HepG2 (cell line): ENCODE measurements around the gene ACAP3. TPM values are rescaled to one million over a fixed set of nuclear protein-coding genes. Genes with fewer than 3 reads are reported as not detected.
A peak's percentile ranks its signal among the peaks of the same experiment; 100 is the strongest.

Source experiments
- ATAC-seq: fragments of 200-7000 bp; cut with Tn5 transposase; 3 replicates; pipeline ENCODE4 v1.9.1; 2020; ENCODE audit warnings: mild to moderate bottlenecking, moderate library complexity
- BruUV-seq: library from RNA; stranded (reverse); fragments of 400-500 nt; replicated peaks from 2 replicates; lab custom pipeline; 2021; lab: Mats Ljungman, UMichigan
- CTCF ChIA-PET: fragments of 300-600 bp; formaldehyde crosslinking; extraction: SDS; loops from one replicate; lab custom pipeline; 2021; ENCODE audit warnings: low total read pairs, inconsistent platforms, low intra/inter-chr PET ratio; lab: Yijun Ruan, JAX
- POLR2A ChIA-PET: fragments of 350-600 bp; sonication (Branson Sonifier 250); formaldehyde crosslinking; loops from one replicate; lab custom pipeline; 2020; ENCODE audit warnings: antibody characterized with exemption, inconsistent platforms; lab: Yijun Ruan, JAX
- DNase-seq: peaks from one replicate; pipeline ENCODE4 v3.0.0-alpha.2; 2015; ENCODE audit warnings: low spot score
- FAIRE-seq: peaks from 3 replicates; lab custom pipeline; 2011; peaks lifted over from hg19 to GRCh38; lab: Jason Lieb, UNC
- H2AFZ ChIP-seq: one replicate; pipeline ENCODE4 v1.6.1; 2011; ENCODE audit warnings: low read length, inconsistent platforms
- H3K27ac ChIP-seq: fragments of 300-600 bp; 3 replicates; pipeline ENCODE4 v1.8.0; 2011; ENCODE audit warnings: mixed run types, mild to moderate bottlenecking, mixed read lengths, low read length, inconsistent platforms; ENCODE audit not compliant: insufficient read depth; ENCODE audit errors: extremely low read length
- H3K27me3 ChIP-seq, 2 experiments: fragments of 200-600 bp in 1 of 2; 2 replicates in 1 of 2; 3 replicates in 1 of 2; pipeline versions ENCODE4 v1.6.0 to v1.8.0; 2011; ENCODE audit warnings: low read length in 2 of 2, mild to moderate bottlenecking in 2 of 2, moderate library complexity in 2 of 2, inconsistent platforms in 1 of 2; ENCODE audit not compliant: insufficient read depth in 2 of 2, control insufficient read depth in 1 of 2
- H3K36me3 ChIP-seq, 2 experiments: fragments of 200-600 bp in 1 of 2; replicated peaks in 1 of 2; 2 replicates in 1 of 2; 3 replicates in 1 of 2; pipeline versions ENCODE4 v1.5.1 to v1.8.0; 2011; ENCODE audit warnings: low read length in 2 of 2, inconsistent platforms in 1 of 2; ENCODE audit not compliant: insufficient read depth in 2 of 2, control insufficient read depth in 1 of 2
- H3K4me1 ChIP-seq: 2 replicates; pipeline ENCODE4 v1.5.1; 2012; ENCODE audit warnings: low read length, inconsistent platforms; ENCODE audit not compliant: insufficient read depth
- H3K4me2 ChIP-seq: 2 replicates; pipeline ENCODE4 v1.6.0; 2011; ENCODE audit warnings: low read depth, low read length, inconsistent platforms
- H3K4me3 ChIP-seq, 3 experiments: fragments of 200-600 bp in 1 of 3; sonication (generic), shearing (Covaris generic) in 1 of 3; replicated peaks in 1 of 3; 2 replicates each; pipeline ENCODE4 v1.5.1; 2011 to 2016; ENCODE audit warnings: low read length in 3 of 3, inconsistent platforms in 2 of 3, low read depth in 2 of 3, mild to moderate bottlenecking in 2 of 3, control low read depth in 1 of 3, mixed read lengths in 1 of 3; ENCODE audit not compliant: insufficient read depth in 1 of 3
- H3K79me2 ChIP-seq: one replicate; pipeline ENCODE4 v1.6.1; 2011; ENCODE audit warnings: low read length, inconsistent platforms; ENCODE audit not compliant: insufficient read depth
- H3K9ac ChIP-seq: 2 replicates; pipeline ENCODE4 v1.6.0; 2011; ENCODE audit warnings: mild to moderate bottlenecking, low read depth, low read length, inconsistent platforms; ENCODE audit not compliant: insufficient read depth
- H3K9me3 ChIP-seq: 2 replicates; pipeline ENCODE4 v1.5.1; 2012; ENCODE audit warnings: mild to moderate bottlenecking, low read length
- H4K20me1 ChIP-seq: 2 replicates; pipeline ENCODE4 v1.6.0; 2011; ENCODE audit warnings: inconsistent platforms, mild to moderate bottlenecking, low read length, moderate library complexity; ENCODE audit not compliant: insufficient read depth
- CSRNP1 ChIP-seq: sonication (generic); formaldehyde crosslinking; IDR thresholded peaks from 2 replicates; pipeline ENCODE4 v1.8.1; 2023; ENCODE audit warnings: mild to moderate bottlenecking, missing genetic modification reagents
- ETV6 ChIP-seq: sonication (generic); formaldehyde crosslinking; conservative IDR thresholded peaks from 2 replicates; pipeline ENCODE4 v1.4.0; 2020; ENCODE audit warnings: missing genetic modification reagents
- GLI4 ChIP-seq: sonication (generic); formaldehyde crosslinking; IDR thresholded peaks from 2 replicates; pipeline ENCODE4 v1.5.1; 2020; ENCODE audit warnings: missing genetic modification reagents, mild to moderate bottlenecking, moderate library complexity, borderline replicate concordance
- JUN ChIP-seq: sonication (generic); formaldehyde crosslinking; IDR thresholded peaks from 2 replicates; pipeline ENCODE4 v1.4.0; 2020; ENCODE audit warnings: mild to moderate bottlenecking, missing genetic modification reagents
- KDM2A ChIP-seq: sonication (generic); formaldehyde crosslinking; IDR thresholded peaks from 2 replicates; pipeline ENCODE4 v1.4.0; 2020; ENCODE audit warnings: low read depth, missing genetic modification reagents, borderline replicate concordance
- MTA1 ChIP-seq: sonication (generic); formaldehyde crosslinking; IDR thresholded peaks from 2 replicates; pipeline ENCODE4 v1.4.0; 2020; ENCODE audit warnings: missing genetic modification reagents, mild to moderate bottlenecking, borderline replicate concordance
- MXD4 ChIP-seq: IDR thresholded peaks from 2 replicates; pipeline ENCODE4 v1.6.1; 2016; ENCODE audit warnings: mild to moderate bottlenecking, missing biosample characterization, missing genetic modification reagents
- PRDM10 ChIP-seq: sonication (generic); formaldehyde crosslinking; IDR thresholded peaks from 2 replicates; pipeline ENCODE4 v1.4.0; 2020; ENCODE audit warnings: low read depth, missing genetic modification reagents
- RBM22 ChIP-seq: fragments of 200-400 bp; formaldehyde crosslinking; optimal IDR thresholded peaks from 2 replicates; pipeline ENCODE3; 2017; ENCODE audit warnings: mild to moderate bottlenecking, low read length, moderate library complexity
- REPIN1 ChIP-seq: sonication (generic); formaldehyde crosslinking; IDR thresholded peaks from 2 replicates; pipeline ENCODE4 v1.8.0; 2022; ENCODE audit warnings: missing genetic modification reagents, low read depth, mild to moderate bottlenecking, borderline replicate concordance
- RFX5 ChIP-seq: IDR thresholded peaks from 2 replicates; pipeline ENCODE4 v1.6.1; 2011; ENCODE audit warnings: low read depth, low read length, improper control_type of control experiment
- ZBED4 ChIP-seq: sonication (generic); formaldehyde crosslinking; IDR thresholded peaks from 2 replicates; pipeline ENCODE4 v1.4.0; 2020; ENCODE audit warnings: missing genetic modification reagents, borderline replicate concordance
- ZBTB7B ChIP-seq: sonication (generic); formaldehyde crosslinking; IDR thresholded peaks from 2 replicates; pipeline ENCODE4 v1.4.0; 2020; ENCODE audit warnings: missing genetic modification reagents
- ZNF598 ChIP-seq: sonication (generic); formaldehyde crosslinking; IDR thresholded peaks from 2 replicates; pipeline ENCODE4 v1.5.1; 2020; ENCODE audit warnings: mild to moderate bottlenecking, missing genetic modification reagents, borderline replicate concordance
- WGBS: methylation state at CpG from one replicate; pipeline ENCODE4 v1.1.6; 2017; ENCODE audit warnings: low lambda C conversion rate; 5-methylcytosine and 5-hydroxymethylcytosine counted together
- in situ Hi-C: cut with HindIII; loops from 2 replicates; pipeline ENCODE4 v1.10.0; 2017; ENCODE audit warnings: low pct_unique_long_range_greater_than_20kb; ENCODE audit not compliant: extremely low pct_ligation_motif_present
- intact Hi-C: fragments of 100-400 bp; cut with micrococcal nuclease; formaldehyde crosslinking; loops from one replicate; pipeline ENCODE4 v1.10.0; 2022; ENCODE audit not compliant: unreplicated experiment
- polyA plus RNA-seq, 8 experiments: library from polyadenylated mRNA; depleted of rRNA in 3 of 8; stranded (reverse) in 7 of 8; unstranded in 1 of 8; fragments of >200 nt; fragmentation: Illumina TruSeq in 4 of 8; extraction: Trizol in 4 of 8; gene quantifications; 2 replicates each; pipeline versions ENCODE4 v1.2.1 to v1.2.3, GENCODE V29; 2011 to 2016; ENCODE audit warnings: low read depth in 4 of 8, missing spikeins in 1 of 8, mixed read lengths in 1 of 8; ENCODE audit not compliant: insufficient read depth in 1 of 8
- total RNA-seq, 5 experiments: library from RNA; depleted of rRNA; stranded (reverse); fragments of >200 nt; fragmentation: Illumina TruSeq; extraction: Trizol; gene quantifications; 2 replicates each; pipeline ENCODE4 v1.2.3, GENCODE V29; 2016; ENCODE audit warnings: low read depth in 1 of 5

Gene ACAP3
- total and polyA plus RNA-seq, 2 of the 13 experiments (the other 11 are each of a cell fraction or from before 2014, with no cell fraction given) = 29.4 to 50.8 TPM

- FAIRE-seq (peak; percentile 18), DNase-seq (peak; percentile 60), ATAC-seq (peak; percentile 35)
- H2AFZ ChIP-seq = no peak overlapping the region
- WGBS = 3% methylated on average over 7 of the region's 11 CpGs
- peak overlapping the region; percentile 79 for H3K27ac ChIP-seq
- ChIA-PET POLR2A (interaction anchor here (0.9 to 2.0 kb wide), 7 partner anchors 12 to 181 kb away, joined by 3 to 11 read pairs (median 3); partner anchors contain the start of genes ANKRD65 and UBE2J2), CTCF (no interaction called here)
- peak overlapping the region; percentile 77 to 93 (median 91) for H3K4me3 ChIP-seq
- H4K20me1 ChIP-seq = no peaks in the 10 kb centered on the region; the same call in 1 of the 2 replicates
- peaks cover 2 to 11% of the 10 kb centered on the region in 2 experiments; a peak in 1 of 5 replicates for H3K36me3 ChIP-seq
- peak overlapping the region; percentile 98 for H3K4me2 ChIP-seq
- peaks cover 15% of the 10 kb centered on the region for H3K79me2 ChIP-seq
- intact Hi-C loops = no loop called here
- H3K9ac ChIP-seq = peak overlapping the region; percentile 88
- H3K27me3 ChIP-seq = no peaks in the 10 kb centered on the region
- H3K9me3 ChIP-seq = no peaks in the 10 kb centered on the region
- BruUV-seq = no TSS peak
- in situ Hi-C loops = no loop called here
- peaks cover 37% of the 10 kb centered on the region for H3K4me1 ChIP-seq
- TF ChIP-seq ZNF598 (CRISPR knock-in tag) (peak; percentile 79; the same call in 1 of the 2 replicates), ETV6 (CRISPR knock-in tag) (peak; percentile 37; the same call in 1 of the 2 replicates), CSRNP1 (CRISPR knock-in tag) (no peak), RFX5 (no peak), MXD4 (CRISPR knock-in tag) (0 out of 2 replicates have a peak, but pooled peaks have one; percentile 17), ZBED4 (CRISPR knock-in tag) (0 out of 2 replicates have a peak, but pooled peaks have one; percentile 16), PRDM10 (CRISPR knock-in tag) (no peak), MTA1 (CRISPR knock-in tag) (0 out of 2 replicates have a peak, but pooled peaks have one; percentile 1), JUN (CRISPR knock-in tag) (no peak), REPIN1 (no peak), KDM2A (CRISPR knock-in tag) (no peak), RBM22 (no peak), ZBTB7B (CRISPR knock-in tag) (no peak), GLI4 (0 out of 2 replicates have a peak, but pooled peaks have one; percentile 28)
These were observed 1.6 kb downstream of the ACAP3 start for GRCh38 chr1:1306070-1306660.
